ENCODE data around the gene GJA3.

DNA sequence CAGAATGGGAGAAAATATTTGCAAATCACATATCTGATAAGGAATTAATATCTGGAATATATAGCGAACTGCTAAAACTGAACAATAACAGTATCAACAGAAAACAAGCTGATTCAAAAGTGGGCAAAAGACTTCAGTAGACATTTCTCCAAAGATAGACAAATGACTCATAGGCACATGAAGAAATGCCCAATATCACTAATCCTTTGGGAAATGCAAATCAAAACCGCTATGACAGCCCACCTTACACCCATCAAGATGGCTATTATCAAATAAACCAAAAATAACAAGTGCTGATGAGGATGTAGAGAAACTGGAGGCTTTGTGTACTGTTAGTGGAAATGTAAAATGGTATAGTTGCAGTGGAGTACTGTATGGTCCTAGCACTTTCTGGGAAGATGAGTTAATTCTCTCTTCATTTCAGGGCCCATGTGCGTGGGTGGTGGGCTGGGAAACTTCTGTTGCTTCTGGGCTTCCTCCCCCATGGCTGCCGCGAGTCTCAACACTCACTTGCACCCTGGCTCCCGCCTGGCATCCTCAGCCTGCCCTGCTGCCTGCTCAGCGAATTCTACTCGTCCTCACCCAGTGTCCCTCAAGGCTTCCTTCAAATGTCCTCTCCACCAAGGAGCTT lies 12.4 kb upstream of the GJA3 start:
- TF ChIP-seq, protein P1, sequence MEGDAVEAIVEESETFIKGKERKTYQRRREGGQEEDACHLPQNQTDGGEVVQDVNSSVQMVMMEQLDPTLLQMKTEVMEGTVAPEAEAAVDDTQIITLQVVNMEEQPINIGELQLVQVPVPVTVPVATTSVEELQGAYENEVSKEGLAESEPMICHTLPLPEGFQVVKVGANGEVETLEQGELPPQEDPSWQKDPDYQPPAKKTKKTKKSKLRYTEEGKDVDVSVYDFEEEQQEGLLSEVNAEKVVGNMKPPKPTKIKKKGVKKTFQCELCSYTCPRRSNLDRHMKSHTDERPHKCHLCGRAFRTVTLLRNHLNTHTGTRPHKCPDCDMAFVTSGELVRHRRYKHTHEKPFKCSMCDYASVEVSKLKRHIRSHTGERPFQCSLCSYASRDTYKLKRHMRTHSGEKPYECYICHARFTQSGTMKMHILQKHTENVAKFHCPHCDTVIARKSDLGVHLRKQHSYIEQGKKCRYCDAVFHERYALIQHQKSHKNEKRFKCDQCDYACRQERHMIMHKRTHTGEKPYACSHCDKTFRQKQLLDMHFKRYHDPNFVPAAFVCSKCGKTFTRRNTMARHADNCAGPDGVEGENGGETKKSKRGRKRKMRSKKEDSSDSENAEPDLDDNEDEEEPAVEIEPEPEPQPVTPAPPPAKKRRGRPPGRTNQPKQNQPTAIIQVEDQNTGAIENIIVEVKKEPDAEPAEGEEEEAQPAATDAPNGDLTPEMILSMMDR (conservative IDR thresholded peaks at IDR 0.05 in 1 of 2, IDR thresholded peaks at IDR 0.05 in 1 of 2; ENCODE audit: low read depth in 1 of 2, low read length in 2 of 2) = no peak
- no peak for TF ChIP-seq EZH2 (IDR thresholded peaks at IDR 0.05; ENCODE audit: low read length, missing control alignments)
